GM21528 (cell line): ENCODE measurements around the gene TRPV5.

Experiments used
- ATAC-seq: cut with Tn5 transposase; IDR thresholded peaks from one replicate; pipeline ENCODE4 v1.9.1; 2021; ENCODE audit warnings: mild to moderate bottlenecking, moderate library complexity; ENCODE audit not compliant: unreplicated experiment, low FRiP score

Gene TRPV5

DNA sequence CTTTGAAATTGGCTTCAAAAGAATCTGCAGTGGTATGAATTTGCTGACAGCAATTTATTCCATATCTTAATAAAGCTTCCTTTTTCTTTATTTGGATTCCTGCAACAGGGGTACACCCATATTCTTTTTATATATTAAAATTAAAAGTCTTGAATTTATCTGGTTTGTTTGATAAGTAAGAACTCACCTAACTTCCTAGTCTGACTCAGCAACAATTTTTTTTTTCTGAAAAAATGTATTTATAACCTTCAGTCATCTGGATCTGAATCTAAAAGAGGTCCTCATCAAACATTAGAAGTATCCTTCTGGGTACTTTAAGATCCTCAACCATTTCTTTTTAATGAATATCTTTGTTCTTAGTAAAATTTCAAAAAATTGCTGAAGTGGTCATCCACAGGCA lies 74.1 kb downstream of the TRPV5 start:
- ATAC-seq, result no peak
